Activated CD8-positive, alpha-beta memory T cell treated with anti-CD3 and anti-CD28 coated beads, Interleukin-2, amount 50 U/mL, for 1 hour (primary cell): ENCODE results near the gene MAP3K7.

Experiments
- DNase-seq: peaks from one replicate; pipeline ENCODE4 v3.0.0-alpha.2; 2020; ENCODE audit errors: extremely low read depth

The MAP3K7 gene

GRCh38 chr6:90530882-90531281 is 56.0 kb downstream of the MAP3K7 start:
- no peak for DNase-seq

DNA sequence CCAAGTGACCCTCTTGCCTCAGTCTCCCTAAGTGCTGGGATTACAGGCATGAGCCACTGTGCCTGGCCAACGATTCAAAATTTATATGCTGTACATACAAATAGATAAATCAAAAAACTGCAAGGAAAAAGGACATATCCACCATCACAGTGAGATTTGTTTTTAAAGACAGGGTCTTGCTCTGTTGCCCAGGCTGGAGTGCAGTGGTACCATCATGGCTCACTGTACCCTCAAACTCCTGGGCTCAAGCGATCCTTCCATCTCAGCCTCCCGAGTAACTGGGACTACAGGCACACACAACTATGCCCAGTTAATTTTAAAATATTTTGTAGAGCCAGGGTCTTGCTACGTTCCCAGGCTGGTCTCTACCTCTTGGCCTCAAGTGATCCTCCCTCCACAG is 61.5 kb downstream of the MAP3K7 start:
- DNase-seq = no peak

GRCh38 chr6:90523779-90524310 is 63.0 kb downstream of the MAP3K7 start:
- no peak for DNase-seq

- no peak for DNase-seq
Measured at GRCh38 chr6:90521955-90522354, 64.9 kb downstream of the MAP3K7 start.

DNA sequence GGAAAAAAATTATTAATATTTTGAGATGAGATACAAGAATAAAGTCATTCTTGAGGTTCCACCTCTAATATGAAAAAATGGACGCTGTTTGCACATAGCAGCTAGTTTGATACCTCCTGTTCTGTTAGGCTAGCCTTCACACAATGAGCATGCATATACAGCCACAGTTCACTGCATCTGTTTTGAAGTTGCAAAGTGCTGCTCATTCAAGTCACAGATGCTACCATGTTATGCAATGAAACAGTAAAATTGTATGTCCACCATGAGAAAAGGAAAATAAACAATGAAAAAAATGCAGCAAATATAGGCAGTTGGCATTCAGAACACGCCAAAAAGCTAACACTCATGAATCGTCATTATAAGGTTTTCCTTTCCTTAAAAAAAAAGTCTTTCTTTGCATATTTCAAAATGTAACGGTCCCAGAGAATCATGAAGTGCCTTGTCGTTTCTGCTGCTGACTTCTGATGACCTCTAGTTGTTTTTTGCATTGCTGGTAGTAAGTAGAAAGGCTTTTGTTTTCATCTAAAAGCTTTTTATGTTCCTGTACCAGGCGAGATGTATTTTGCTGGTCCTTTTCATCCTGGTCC is 70.7 kb downstream of the MAP3K7 start:
- no peak for DNase-seq

- no peak for DNase-seq
Measured at GRCh38 chr6:90514496-90514895, 72.4 kb downstream of the MAP3K7 start.

DNA sequence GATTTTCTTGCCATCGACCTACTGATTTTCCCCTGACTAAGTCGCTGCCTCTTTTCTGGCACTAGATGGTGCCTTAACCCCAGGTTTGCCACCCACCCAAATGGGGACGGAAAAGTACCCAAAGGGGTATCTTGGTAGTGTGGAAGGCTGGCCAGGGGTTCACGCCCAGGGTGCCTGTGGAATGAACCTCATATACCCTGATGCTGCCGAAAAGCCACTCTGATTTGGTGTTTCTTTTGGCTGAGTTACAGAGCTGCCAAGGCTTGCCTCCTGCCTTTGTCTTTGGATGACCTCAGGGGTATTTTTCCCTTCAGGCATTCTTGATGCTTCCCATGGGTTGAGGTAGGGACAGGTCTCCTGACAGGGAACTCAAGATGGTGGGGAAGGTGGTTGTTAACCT is 78.1 kb downstream of the MAP3K7 start:
- DNase-seq = no peak

- DNase-seq = no peak
Measured at GRCh38 chr6:90502866-90503407, 83.9 kb downstream of the MAP3K7 start.

GRCh38 chr6:90502381-90502780 is 84.5 kb downstream of the MAP3K7 start:
- no peak for DNase-seq

GRCh38 chr6:90500458-90500857 is 86.4 kb downstream of the MAP3K7 start:
- DNase-seq = no peak

DNA sequence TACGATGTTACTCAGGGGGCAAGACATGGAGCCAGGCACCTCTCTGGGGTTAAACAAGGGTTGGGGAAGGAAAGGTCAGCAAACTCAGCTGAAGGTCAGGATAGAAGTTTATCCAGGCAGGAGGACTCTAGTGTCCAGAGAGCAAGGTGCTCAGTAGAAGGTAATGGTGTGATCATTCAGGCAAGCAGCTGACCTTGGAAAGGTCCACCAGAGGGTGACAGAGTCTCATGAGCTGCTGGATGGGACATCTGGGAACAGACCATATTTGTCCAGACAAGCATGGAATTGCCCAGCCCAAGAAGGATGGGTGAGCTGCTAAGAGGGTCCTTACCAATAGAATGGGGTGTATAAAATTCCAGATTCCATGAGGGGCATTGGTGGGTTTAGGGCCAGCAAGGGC is 89.5 kb downstream of the MAP3K7 start:
- DNase-seq = no peak

DNA sequence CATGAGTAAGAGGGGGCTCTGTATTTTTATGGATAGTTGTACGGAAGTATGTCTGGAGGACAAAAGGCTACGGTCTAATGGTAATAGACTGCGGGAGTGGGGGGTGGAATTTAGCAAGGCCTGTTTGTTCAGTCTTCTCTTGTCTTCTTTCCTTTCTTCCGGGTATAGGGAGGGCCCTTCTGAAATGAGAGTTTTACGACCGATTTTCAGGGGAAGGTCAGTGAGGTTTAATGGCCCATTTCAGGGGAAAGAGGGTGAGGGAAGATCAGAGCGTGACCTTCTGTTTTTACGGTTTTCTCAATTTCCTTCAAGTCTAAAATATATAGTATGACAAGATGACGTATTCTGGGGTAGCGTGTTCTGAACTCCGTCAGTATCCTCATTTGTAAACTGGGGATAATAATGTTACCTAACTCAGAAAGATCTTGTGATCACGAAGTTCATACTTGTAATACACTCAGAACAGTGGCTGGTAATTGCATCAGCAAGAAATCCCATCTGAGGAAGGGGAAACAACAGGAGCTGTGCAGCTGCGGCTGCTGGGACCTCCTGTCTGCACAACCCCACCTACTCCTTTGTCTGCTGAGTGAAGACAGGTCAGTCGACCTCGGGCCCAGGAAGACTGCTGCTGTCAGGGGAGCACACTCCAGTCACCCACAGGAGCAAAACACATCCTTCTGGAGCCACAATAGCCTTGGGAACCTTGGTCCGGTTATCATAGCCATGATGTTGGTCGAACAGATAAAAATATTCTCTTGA is 90.4 kb downstream of the MAP3K7 start:
- no peak for DNase-seq

DNA sequence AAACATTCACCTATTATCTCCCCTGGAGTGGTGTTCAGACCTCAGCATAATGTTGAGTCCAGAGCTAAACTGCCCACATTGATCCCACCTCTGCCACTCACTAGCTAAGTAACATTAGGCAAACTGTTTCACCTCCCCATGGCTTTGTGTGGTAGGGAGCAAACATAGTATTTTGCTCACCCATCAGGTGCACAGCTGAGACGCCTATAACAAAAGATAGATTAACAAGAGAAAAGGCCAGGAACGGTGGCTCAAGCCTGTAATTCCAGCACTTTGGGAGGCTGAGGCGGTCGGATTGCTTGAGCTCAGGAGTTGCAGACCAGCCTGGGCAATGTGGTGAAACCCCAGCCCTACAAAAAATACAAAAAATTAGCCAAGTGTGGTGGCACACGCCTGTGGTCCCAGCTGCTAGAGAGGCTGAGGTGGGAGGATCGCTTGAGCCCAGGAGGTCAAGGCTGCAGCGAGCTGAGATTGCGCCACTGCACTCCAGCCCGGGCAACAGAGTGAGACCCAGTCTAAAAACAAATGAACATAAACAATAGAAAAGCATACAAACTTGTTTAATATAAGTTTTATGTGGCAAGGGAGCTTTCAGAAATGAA is 91.6 kb downstream of the MAP3K7 start:
- DNase-seq = no peak

DNA sequence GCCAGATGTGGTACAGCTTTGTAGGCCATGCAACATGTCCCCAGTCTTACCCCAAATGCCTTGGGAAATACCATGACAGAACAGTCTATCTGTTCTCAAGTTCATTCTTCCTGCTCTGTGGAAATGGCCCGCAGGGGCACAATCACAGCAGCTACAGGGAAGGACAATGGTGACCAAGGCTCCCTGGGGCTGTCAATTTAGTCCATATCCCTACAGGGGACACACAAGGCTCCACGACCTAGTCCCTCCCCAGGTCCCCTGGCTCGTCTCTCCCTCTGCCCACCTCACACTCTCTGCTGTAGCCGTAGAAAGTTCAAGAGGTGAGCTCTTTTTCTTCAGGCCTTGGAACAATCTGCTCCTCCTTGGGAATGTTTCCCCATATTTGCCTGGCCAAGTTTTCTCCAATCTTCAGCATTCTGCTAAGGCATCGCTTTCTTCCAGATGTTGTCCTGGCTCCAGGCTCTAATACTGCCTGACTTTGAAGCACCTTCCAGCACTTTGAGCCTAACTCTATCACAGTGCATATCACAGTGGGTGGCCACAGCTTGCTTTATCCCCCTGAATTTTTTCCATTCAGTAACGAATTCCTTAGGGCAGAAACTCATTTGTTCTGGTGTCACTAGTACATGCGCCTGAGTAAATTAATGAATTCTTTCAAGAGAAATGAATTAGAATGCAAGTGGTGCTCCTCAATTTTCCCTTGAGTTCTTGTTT is 92.6 kb downstream of the MAP3K7 start:
- DNase-seq = no peak

- DNase-seq = no peak
Measured at GRCh38 chr6:90493332-90493731, 93.5 kb downstream of the MAP3K7 start.

DNA sequence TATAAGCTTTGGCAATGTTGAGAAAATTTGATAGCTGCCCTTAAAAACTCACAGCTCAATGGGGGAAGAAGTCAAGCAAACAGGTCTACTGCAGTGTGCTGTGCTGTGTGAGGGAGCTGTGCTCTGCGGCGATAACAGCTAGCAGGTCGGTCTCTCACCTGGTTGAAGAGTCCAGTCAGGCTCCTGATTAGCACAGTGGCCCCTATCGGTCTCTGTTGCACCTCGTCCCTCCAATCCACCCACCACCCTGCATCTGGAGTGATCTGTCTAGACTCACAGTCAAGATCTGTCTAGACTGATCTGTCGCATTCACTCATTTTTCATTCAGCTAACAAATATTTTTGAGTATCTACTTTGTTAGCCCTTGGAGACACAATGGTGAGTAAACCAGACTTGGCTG is 94.1 kb downstream of the MAP3K7 start:
- no peak for DNase-seq

DNA sequence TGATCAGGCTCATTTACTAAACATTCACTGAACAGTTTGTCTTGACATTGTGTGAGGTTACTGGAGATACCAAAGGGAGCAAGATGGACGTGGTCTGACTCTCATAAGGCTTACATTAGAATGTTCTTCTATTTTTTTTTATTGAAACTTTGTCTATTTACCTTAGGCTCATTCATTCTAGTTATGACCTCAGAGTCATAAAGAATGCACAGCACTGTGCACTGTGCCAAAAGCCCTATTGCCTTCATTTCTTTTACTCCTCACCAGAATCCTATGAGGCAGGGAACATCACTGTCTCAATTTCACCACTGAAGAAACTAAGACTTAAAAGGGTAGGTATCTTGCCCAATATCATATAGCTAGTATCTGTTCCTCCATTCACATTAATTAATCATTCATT is 94.5 kb downstream of the MAP3K7 start:
- no peak for DNase-seq

DNA sequence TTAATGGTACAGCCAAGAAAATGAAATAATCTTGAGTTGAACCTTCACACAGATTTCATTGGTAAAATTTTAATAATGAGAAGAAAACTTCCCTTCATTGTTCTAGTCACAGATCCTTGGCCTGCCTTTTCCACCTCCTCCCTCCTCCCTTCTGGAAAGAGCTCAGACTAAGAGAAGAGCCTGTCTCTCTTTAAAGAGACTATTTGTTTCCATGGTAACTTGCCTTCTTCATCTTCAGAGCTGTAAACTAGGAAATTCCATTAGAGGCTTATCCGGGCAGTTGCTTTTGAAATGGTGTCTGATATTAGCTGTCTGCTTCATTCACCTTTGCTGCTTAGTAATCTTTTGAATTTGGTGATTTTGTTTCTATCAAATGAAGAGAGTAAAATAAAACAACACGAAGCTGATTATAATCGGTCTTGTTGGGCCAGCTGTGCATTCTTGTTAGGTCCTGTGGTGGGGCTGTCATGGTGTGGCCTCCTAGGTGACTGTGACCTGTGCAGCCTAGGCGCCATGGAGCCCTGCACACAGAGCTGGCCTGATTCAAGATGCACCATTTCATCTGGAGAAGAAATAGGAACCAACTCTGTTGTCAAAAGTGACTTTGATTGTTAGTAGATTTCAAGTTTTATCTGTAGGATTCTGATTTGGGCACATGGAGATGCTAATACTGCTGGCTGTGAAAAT is 96.7 kb downstream of the MAP3K7 start:
- no peak for DNase-seq

GRCh38 chr6:90488816-90489215 is 98.1 kb downstream of the MAP3K7 start:
- no peak for DNase-seq

- no peak for DNase-seq
Measured at GRCh38 chr6:90485635-90486277, 101.1 kb downstream of the MAP3K7 start.

GRCh38 chr6:90484903-90485302 is 102.0 kb downstream of the MAP3K7 start:
- DNase-seq = no peak
